ENCODE results near the gene RPS25.

DNA sequence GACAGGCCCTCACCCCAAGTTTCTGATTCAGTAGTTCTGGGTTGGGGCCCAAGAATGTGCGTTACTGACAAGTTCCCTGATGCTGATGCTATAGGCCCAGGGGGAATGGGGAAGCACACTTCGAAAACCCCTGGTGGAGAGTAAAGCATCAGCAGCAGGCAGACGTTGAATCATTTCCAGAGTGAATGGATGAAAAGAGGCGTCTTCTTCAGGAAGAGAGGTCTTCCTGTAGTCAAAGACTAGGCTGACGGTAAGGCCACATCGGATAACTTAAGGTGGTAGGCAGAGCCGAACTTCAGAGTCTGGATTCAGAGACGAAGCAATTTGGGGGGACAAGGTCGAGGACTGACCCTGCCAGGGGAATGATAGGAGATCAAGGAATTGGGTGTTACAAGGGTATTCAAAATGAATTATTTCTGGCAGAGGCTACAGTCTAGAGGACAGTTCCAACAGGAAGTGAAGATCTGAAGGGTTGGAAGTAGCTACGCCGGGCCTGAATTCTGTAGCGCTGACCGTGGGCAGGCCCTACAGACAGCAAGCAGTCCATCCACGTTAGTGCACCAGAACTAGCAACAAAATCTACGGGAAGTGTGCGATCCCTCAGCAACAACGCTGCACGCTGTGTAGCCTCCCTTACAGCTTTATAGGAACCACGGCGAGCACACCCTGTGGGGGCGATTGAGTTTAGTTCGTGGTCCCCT, 21.1 kb downstream of the RPS25 start:
- TF ChIP-seq, protein P1, sequence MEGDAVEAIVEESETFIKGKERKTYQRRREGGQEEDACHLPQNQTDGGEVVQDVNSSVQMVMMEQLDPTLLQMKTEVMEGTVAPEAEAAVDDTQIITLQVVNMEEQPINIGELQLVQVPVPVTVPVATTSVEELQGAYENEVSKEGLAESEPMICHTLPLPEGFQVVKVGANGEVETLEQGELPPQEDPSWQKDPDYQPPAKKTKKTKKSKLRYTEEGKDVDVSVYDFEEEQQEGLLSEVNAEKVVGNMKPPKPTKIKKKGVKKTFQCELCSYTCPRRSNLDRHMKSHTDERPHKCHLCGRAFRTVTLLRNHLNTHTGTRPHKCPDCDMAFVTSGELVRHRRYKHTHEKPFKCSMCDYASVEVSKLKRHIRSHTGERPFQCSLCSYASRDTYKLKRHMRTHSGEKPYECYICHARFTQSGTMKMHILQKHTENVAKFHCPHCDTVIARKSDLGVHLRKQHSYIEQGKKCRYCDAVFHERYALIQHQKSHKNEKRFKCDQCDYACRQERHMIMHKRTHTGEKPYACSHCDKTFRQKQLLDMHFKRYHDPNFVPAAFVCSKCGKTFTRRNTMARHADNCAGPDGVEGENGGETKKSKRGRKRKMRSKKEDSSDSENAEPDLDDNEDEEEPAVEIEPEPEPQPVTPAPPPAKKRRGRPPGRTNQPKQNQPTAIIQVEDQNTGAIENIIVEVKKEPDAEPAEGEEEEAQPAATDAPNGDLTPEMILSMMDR (IDR thresholded peaks at IDR 0.05; ENCODE audit: low read length) = peak; percentile 16; the same call in 1 of the 2 replicates
- no peak for TF ChIP-seq EZH2 (IDR thresholded peaks at IDR 0.05; ENCODE audit: borderline replicate concordance, low read length)

Measured in OCI-LY1 (cell line).